Neutrophil (primary cell): ENCODE data around the gene ART5.
A peak's percentile ranks its signal among the peaks of the same experiment; 100 is the strongest.

ENCODE experiments used
- H3K27ac ChIP-seq: fragments of 200-600 bp; sonication (generic); 2 replicates; pipeline ENCODE4 v1.5.1; 2016; ENCODE audit warnings: mild to moderate bottlenecking, moderate library complexity
- H3K27me3 ChIP-seq: fragments of 200-600 bp; sonication (generic); 2 replicates; pipeline ENCODE4 v1.6.0; 2016; ENCODE audit warnings: mild to moderate bottlenecking
- H3K36me3 ChIP-seq: fragments of 200-600 bp; sonication (generic); 2 replicates; pipeline ENCODE4 v1.5.1; 2017
- H3K4me1 ChIP-seq, 2 experiments: fragments of 200-600 bp in 1 of 2; sonication (generic) in 1 of 2; 1 replicate in 1 of 2; 2 replicates in 1 of 2; pipeline versions ENCODE4 v1.5.1 to v1.6.1; 2013 to 2016; ENCODE audit warnings: low read depth in 1 of 2, low read length in 1 of 2, mild to moderate bottlenecking in 1 of 2, moderate library complexity in 1 of 2; ENCODE audit not compliant: control insufficient read depth in 1 of 2, insufficient read depth in 1 of 2
- H3K4me3 ChIP-seq, 2 experiments: fragments of 200-600 bp in 1 of 2; sonication (generic) in 1 of 2; 1 replicate in 1 of 2; 2 replicates in 1 of 2; pipeline ENCODE4 v1.5.1; 2013 to 2016; ENCODE audit warnings: low read depth in 1 of 2, low read length in 1 of 2, mild to moderate bottlenecking in 1 of 2, moderate library complexity in 1 of 2
- H3K9me3 ChIP-seq: fragments of 200-600 bp; sonication (generic); 2 replicates; pipeline ENCODE4 v1.5.1; 2016
- TF ChIP-seq, protein P1 (sequence below): fragments of 200-600 bp; sonication (generic); IDR thresholded peaks from 2 replicates; pipeline ENCODE4 v1.5.1; 2016; ENCODE audit warnings: antibody characterized with exemption

Gene ART5, protein sequence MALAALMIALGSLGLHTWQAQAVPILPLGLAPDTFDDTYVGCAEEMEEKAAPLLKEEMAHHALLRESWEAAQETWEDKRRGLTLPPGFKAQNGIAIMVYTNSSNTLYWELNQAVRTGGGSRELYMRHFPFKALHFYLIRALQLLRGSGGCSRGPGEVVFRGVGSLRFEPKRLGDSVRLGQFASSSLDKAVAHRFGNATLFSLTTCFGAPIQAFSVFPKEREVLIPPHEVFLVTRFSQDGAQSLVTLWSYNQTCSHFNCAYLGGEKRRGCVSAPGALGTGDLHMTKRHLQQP

DNA sequence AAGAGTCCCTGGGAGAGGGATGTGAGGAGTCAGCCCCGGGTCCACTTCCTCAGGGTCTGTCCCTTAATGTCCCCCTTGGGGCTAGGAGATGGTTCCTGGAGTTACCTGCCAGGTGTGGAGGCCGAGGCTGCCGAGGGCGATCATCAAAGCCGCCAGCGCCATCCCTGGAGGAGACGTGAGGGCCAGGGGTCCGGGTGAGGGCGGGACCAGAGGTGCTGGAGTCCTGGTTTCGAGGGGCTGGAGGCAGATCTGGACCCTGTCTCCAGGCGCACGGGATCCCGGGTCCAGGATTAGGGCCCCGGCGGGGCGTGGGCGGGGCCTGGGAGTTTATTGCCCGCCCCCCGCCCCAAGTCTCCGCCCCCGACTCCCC is at the start of gene ART5:
Gene ART5, minus strand, starts transcription at position 292 of the 370 bp plus-strand sequence. Its CDS starts 130 bp downstream, at position 162.
- TF ChIP-seq, protein P1, sequence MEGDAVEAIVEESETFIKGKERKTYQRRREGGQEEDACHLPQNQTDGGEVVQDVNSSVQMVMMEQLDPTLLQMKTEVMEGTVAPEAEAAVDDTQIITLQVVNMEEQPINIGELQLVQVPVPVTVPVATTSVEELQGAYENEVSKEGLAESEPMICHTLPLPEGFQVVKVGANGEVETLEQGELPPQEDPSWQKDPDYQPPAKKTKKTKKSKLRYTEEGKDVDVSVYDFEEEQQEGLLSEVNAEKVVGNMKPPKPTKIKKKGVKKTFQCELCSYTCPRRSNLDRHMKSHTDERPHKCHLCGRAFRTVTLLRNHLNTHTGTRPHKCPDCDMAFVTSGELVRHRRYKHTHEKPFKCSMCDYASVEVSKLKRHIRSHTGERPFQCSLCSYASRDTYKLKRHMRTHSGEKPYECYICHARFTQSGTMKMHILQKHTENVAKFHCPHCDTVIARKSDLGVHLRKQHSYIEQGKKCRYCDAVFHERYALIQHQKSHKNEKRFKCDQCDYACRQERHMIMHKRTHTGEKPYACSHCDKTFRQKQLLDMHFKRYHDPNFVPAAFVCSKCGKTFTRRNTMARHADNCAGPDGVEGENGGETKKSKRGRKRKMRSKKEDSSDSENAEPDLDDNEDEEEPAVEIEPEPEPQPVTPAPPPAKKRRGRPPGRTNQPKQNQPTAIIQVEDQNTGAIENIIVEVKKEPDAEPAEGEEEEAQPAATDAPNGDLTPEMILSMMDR = no peak
- Histone ChIP-seq H3K36me3 (no peaks in the 10 kb centered on the region), H3K4me3 (peak within 1 kb of the TSS; percentile 10 to 29), H3K9me3 (no peaks in the 10 kb centered on the region), H3K27ac (no peak within 1 kb of the TSS), H3K4me1 (peaks cover 9 to 11% of the 10 kb centered on the region in 2 experiments), H3K27me3 (peaks cover 56% of the 10 kb centered on the region)

DNA sequence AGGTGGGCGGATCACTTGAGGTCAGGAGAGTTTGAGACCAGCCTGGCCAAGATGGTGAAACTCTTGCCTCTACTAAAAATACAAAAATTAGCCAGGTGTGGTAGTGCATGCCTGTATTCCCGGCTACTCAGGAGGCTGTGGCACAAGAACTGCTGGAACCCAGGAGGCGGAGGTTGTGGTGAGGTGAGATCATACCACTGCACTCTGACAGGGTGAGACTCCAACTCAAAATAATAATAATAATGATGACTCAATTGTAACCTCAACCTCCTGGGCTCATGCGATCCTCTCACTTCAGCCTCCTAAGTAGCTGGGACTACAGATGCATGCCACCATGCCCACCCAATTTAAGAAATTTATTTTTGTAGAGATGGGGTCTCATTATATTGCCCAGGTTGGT is 45.0 kb upstream of the ART5 start:
- Histone ChIP-seq H3K4me3 (no peak overlapping the region), H3K36me3 (peaks cover 97% of the 10 kb centered on the region), H3K27ac (no peak overlapping the region), H3K4me1 (no peaks in the 10 kb centered on the region), H3K9me3 (no peaks in the 10 kb centered on the region), H3K27me3 (no peaks in the 10 kb centered on the region)
- TF ChIP-seq, protein P1 = no peak

DNA sequence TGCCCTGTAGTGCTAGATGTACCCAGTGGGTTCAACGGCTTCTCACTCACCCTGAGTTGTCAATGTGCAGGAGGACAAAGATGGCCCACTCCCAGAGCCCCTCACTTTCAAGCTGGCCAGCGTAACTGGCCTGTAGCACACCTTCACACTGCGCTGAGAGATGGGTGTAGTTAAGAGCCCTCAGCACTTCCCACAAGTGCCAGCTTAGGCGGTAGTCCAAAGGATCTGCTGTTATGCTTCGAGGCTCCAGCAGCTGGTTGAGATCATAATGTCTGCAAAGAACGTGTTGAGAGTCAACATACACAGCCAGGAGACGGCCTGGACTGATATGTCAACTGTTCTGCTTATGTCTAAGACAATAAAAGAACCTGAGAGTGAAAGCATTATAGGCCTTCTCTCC is 44.1 kb upstream of the ART5 start:
- H3K36me3 ChIP-seq = peaks cover 97% of the 10 kb centered on the region
- H3K4me3 ChIP-seq = no peak overlapping the region
- TF ChIP-seq, protein P1 = no peak
- H3K9me3 ChIP-seq = no peaks in the 10 kb centered on the region
- no peak overlapping the region for H3K27ac ChIP-seq
- no peaks in the 10 kb centered on the region for H3K4me1 ChIP-seq
- no peaks in the 10 kb centered on the region for H3K27me3 ChIP-seq

DNA sequence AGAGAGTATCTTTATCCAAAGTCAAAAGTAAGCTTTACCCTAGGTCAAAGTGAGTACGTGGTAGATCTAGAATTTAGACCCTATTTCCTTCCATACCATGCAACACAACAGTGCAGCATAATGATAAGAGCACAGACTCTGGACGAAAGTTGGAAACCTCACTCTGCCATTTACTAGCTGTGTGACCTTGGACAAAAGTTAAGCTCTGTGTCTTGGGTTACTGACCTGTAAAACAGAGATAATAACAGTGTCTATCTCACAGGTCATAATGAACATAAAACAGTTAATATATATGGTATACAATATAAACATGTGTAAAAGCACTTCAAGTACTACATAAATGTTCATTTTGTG is 43.0 kb upstream of the ART5 start:
- no peaks in the 10 kb centered on the region for H3K27me3 ChIP-seq
- H3K9me3 ChIP-seq = no peaks in the 10 kb centered on the region
- no peak overlapping the region for H3K4me3 ChIP-seq
- H3K4me1 ChIP-seq = no peaks in the 10 kb centered on the region
- H3K36me3 ChIP-seq = peaks cover 97% of the 10 kb centered on the region
- H3K27ac ChIP-seq = no peak overlapping the region
- TF ChIP-seq, protein P1 = no peak

DNA sequence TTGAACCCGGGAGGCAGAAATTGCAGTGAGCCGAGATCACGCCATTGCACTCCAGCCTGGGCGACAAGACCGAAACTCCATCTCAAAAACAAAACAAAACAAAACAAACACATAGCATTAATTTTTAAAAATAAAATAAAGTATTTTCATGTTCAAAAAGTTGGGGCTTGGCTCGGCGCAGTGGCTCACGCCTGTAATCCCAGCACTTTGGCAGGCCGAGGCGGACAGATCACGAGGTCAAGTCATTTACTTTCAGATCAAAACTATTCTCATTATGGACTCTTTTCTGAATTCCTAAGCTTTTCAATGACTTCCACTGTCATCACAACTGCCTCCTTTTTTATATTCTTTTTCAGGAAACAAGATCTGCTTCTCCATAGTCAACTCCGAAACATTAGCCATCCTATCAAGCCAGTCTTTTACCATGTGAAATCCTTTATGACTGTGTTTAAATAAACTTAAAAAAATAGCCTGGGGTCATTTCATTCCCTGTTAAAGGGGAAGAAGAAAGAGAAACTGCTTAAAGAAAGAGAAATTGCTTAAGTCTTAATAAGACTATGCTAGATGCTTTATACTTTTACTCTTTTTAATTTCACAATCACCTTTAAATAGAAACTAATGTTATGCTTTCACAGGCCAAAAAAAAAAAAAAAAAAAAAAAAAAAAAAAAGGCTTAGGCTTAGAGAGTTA is 42.5 kb upstream of the ART5 start:
- H3K4me3 ChIP-seq = no peak overlapping the region
- no peaks in the 10 kb centered on the region for H3K4me1 ChIP-seq
- H3K27ac ChIP-seq = no peak overlapping the region
- TF ChIP-seq, protein P1 = no peak
- H3K36me3 ChIP-seq = peaks cover 98% of the 10 kb centered on the region
- no peaks in the 10 kb centered on the region for H3K9me3 ChIP-seq
- no peaks in the 10 kb centered on the region for H3K27me3 ChIP-seq
